ENCODE measurements around the gene KIAA1217.

KIAA1217 gene

DNA sequence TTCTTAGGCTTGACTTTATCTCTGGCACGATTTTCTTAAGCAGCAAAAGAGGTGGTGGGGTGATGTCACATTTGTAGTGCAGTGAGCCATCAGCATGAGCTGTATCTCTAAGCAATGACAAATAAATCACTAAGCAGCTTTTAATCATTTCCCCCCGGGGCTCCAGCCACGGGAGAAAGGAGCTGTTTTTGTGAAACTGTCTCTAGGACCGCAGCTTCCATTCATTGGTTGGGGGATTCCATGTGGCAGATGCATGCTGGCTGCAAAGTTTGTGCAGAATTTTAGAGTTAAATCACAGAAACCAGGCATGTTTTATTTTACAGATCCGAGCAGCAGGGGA lies 464 bp downstream of the KIAA1217 start (continued):
- TF ChIP-seq, protein P1, sequence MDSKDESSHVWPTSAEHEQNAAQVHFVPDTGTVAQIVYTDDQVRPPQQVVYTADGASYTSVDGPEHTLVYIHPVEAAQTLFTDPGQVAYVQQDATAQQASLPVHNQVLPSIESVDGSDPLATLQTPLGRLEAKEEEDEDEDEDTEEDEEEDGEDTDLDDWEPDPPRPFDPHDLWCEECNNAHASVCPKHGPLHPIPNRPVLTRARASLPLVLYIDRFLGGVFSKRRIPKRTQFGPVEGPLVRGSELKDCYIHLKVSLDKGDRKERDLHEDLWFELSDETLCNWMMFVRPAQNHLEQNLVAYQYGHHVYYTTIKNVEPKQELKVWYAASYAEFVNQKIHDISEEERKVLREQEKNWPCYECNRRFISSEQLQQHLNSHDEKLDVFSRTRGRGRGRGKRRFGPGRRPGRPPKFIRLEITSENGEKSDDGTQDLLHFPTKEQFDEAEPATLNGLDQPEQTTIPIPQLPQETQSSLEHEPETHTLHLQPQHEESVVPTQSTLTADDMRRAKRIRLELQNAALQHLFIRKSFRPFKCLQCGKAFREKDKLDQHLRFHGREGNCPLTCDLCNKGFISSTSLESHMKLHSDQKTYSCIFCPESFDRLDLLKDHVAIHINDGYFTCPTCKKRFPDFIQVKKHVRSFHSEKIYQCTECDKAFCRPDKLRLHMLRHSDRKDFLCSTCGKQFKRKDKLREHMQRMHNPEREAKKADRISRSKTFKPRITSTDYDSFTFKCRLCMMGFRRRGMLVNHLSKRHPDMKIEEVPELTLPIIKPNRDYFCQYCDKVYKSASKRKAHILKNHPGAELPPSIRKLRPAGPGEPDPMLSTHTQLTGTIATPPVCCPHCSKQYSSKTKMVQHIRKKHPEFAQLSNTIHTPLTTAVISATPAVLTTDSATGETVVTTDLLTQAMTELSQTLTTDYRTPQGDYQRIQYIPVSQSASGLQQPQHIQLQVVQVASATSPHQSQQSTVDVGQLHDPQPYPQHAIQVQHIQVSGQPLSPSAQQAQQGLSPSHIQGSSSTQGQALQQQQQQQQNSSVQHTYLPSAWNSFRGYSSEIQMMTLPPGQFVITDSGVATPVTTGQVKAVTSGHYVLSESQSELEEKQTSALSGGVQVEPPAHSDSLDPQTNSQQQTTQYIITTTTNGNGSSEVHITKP (tag by site-specific recombination; IDR thresholded peaks at IDR 0.05), result peak; percentile 24; the same call in 1 of the 2 replicates
- TF ChIP-seq KLF8 (tag by site-specific recombination; IDR thresholded peaks at IDR 0.05) (no peak), ZNF473 (tag by site-specific recombination; IDR thresholded peaks at IDR 0.05) (no peak), ZSCAN16 (tag by site-specific recombination; IDR thresholded peaks at IDR 0.05) (no peak), PRDM1 (tag by site-specific recombination; IDR thresholded peaks at IDR 0.05) (no peak), SALL2 (tag by site-specific recombination; IDR thresholded peaks at IDR 0.05; ENCODE audit: borderline replicate concordance) (no peak), ZNF23 (tag by site-specific recombination; IDR thresholded peaks at IDR 0.05; ENCODE audit: borderline replicate concordance) (no peak), HOXC10 (CRISPR knock-in tag; IDR thresholded peaks at IDR 0.05) (no peak), KLF9 (tag by site-specific recombination; IDR thresholded peaks at IDR 0.05; ENCODE audit: low read depth) (no peak), GFI1B (tag by site-specific recombination; IDR thresholded peaks at IDR 0.05) (no peak), ZNF549 (tag by site-specific recombination; IDR thresholded peaks at IDR 0.05) (no peak), ZNF660 (tag by site-specific recombination; IDR thresholded peaks at IDR 0.05) (0 out of 2 replicates have a peak, but pooled peaks have one; percentile 34), ZNF629 (tag by site-specific recombination; IDR thresholded peaks at IDR 0.05) (peak; percentile 79), FEZF1 (tag by site-specific recombination; IDR thresholded peaks at IDR 0.05) (peak; percentile 54), ZNF521 (tag by site-specific recombination; IDR thresholded peaks at IDR 0.05) (no peak), ZBTB17 (tag by site-specific recombination; IDR thresholded peaks at IDR 0.05) (0 out of 2 replicates have a peak, but pooled peaks have one; percentile 6), ZIC2 (tag by site-specific recombination; IDR thresholded peaks at IDR 0.05) (no peak), IKZF3 (tag by site-specific recombination; IDR thresholded peaks at IDR 0.05) (no peak)
- TF ChIP-seq, protein P2, sequence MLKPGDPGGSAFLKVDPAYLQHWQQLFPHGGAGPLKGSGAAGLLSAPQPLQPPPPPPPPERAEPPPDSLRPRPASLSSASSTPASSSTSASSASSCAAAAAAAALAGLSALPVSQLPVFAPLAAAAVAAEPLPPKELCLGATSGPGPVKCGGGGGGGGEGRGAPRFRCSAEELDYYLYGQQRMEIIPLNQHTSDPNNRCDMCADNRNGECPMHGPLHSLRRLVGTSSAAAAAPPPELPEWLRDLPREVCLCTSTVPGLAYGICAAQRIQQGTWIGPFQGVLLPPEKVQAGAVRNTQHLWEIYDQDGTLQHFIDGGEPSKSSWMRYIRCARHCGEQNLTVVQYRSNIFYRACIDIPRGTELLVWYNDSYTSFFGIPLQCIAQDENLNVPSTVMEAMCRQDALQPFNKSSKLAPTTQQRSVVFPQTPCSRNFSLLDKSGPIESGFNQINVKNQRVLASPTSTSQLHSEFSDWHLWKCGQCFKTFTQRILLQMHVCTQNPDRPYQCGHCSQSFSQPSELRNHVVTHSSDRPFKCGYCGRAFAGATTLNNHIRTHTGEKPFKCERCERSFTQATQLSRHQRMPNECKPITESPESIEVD (tag by site-specific recombination; IDR thresholded peaks at IDR 0.05), result peak; percentile 52; the same call in 1 of the 2 replicates
- TF ChIP-seq, protein P3, sequence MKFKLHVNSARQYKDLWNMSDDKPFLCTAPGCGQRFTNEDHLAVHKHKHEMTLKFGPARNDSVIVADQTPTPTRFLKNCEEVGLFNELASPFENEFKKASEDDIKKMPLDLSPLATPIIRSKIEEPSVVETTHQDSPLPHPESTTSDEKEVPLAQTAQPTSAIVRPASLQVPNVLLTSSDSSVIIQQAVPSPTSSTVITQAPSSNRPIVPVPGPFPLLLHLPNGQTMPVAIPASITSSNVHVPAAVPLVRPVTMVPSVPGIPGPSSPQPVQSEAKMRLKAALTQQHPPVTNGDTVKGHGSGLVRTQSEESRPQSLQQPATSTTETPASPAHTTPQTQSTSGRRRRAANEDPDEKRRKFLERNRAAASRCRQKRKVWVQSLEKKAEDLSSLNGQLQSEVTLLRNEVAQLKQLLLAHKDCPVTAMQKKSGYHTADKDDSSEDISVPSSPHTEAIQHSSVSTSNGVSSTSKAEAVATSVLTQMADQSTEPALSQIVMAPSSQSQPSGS (tag by site-specific recombination; IDR thresholded peaks at IDR 0.05; ENCODE audit: low read depth), result peak; percentile 74
- TF ChIP-seq, protein P4, sequence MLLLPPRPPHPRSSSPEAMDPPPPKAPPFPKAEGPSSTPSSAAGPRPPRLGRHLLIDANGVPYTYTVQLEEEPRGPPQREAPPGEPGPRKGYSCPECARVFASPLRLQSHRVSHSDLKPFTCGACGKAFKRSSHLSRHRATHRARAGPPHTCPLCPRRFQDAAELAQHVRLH (tag by site-specific recombination; IDR thresholded peaks at IDR 0.05), result no peak
- TF ChIP-seq, protein P5, sequence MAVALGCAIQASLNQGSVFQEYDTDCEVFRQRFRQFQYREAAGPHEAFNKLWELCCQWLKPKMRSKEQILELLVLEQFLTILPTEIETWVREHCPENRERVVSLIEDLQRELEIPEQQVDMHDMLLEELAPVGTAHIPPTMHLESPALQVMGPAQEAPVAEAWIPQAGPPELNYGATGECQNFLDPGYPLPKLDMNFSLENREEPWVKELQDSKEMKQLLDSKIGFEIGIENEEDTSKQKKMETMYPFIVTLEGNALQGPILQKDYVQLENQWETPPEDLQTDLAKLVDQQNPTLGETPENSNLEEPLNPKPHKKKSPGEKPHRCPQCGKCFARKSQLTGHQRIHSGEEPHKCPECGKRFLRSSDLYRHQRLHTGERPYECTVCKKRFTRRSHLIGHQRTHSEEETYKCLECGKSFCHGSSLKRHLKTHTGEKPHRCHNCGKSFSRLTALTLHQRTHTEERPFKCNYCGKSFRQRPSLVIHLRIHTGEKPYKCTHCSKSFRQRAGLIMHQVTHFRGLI (tag by site-specific recombination; IDR thresholded peaks at IDR 0.05), result no peak
- TF ChIP-seq, protein P6, sequence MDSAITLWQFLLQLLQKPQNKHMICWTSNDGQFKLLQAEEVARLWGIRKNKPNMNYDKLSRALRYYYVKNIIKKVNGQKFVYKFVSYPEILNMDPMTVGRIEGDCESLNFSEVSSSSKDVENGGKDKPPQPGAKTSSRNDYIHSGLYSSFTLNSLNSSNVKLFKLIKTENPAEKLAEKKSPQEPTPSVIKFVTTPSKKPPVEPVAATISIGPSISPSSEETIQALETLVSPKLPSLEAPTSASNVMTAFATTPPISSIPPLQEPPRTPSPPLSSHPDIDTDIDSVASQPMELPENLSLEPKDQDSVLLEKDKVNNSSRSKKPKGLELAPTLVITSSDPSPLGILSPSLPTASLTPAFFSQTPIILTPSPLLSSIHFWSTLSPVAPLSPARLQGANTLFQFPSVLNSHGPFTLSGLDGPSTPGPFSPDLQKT (IDR thresholded peaks at IDR 0.05; ENCODE audit: borderline replicate concordance, low read depth, low read length), result no peak
- TF ChIP-seq, protein P7, sequence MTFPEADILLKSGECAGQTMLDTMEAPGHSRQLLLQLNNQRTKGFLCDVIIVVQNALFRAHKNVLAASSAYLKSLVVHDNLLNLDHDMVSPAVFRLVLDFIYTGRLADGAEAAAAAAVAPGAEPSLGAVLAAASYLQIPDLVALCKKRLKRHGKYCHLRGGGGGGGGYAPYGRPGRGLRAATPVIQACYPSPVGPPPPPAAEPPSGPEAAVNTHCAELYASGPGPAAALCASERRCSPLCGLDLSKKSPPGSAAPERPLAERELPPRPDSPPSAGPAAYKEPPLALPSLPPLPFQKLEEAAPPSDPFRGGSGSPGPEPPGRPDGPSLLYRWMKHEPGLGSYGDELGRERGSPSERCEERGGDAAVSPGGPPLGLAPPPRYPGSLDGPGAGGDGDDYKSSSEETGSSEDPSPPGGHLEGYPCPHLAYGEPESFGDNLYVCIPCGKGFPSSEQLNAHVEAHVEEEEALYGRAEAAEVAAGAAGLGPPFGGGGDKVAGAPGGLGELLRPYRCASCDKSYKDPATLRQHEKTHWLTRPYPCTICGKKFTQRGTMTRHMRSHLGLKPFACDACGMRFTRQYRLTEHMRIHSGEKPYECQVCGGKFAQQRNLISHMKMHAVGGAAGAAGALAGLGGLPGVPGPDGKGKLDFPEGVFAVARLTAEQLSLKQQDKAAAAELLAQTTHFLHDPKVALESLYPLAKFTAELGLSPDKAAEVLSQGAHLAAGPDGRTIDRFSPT (tag by site-specific recombination; IDR thresholded peaks at IDR 0.05), result no peak
- TF ChIP-seq, protein P8, sequence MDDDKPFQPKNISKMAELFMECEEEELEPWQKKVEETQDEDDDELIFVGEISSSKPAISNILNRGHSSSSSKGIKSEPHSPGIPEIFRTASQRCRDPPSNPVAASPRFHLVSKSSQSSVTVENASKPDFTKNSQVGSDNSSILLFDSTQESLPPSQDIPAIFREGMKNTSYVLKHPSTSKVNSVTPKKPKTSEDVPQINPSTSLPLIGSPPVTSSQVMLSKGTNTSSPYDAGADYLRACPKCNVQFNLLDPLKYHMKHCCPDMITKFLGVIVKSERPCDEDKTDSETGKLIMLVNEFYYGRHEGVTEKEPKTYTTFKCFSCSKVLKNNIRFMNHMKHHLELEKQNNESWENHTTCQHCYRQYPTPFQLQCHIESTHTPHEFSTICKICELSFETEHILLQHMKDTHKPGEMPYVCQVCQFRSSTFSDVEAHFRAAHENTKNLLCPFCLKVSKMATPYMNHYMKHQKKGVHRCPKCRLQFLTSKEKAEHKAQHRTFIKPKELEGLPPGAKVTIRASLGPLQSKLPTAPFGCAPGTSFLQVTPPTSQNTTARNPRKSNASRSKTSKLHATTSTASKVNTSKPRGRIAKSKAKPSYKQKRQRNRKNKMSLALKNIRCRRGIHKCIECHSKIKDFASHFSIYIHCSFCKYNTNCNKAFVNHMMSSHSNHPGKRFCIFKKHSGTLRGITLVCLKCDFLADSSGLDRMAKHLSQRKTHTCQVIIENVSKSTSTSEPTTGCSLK (tag by site-specific recombination; IDR thresholded peaks at IDR 0.05), result no peak
